GM23338 (cell line): ENCODE measurements around the gene JCHAIN.

Experiments used
- CREB1 ChIP-seq: fragments of 250-450 bp; sonication (Bioruptor Pico); IDR thresholded peaks from 2 replicates; pipeline ENCODE4 v1.5.0; 2020; ENCODE audit warnings: low read depth, mild to moderate bottlenecking, moderate library complexity
- CTCF ChIP-seq, 2 experiments: fragments of 200-600 bp in 1 of 2; sonication (generic) in 1 of 2; conservative IDR thresholded peaks; 2 replicates each; pipeline versions ENCODE4 v1.5.1 to v1.6.1; 2016 to 2017; ENCODE audit warnings: antibody characterized with exemption in 2 of 2, low read depth in 2 of 2, mild to moderate bottlenecking in 2 of 2, moderate library complexity in 1 of 2
- ETS1 ChIP-seq: IDR thresholded peaks from 2 replicates; pipeline ENCODE4 v1.6.1; 2016; ENCODE audit warnings: antibody characterized with exemption
- EZH2 ChIP-seq: fragments of 200-600 bp; sonication (generic); IDR thresholded peaks from one replicate; pipeline ENCODE4 v1.8.0; 2017; ENCODE audit warnings: antibody characterized with exemption, mild to moderate bottlenecking, low read depth; ENCODE audit not compliant: unreplicated experiment
- EZH2phosphoT487 ChIP-seq: fragments of 200-600 bp; sonication (generic); IDR thresholded peaks from one replicate; pipeline ENCODE4 v1.8.1; 2018; ENCODE audit warnings: antibody characterized with exemption; ENCODE audit not compliant: unreplicated experiment
- JUNB ChIP-seq: IDR thresholded peaks from one replicate; pipeline ENCODE4 v1.6.1; 2016; ENCODE audit warnings: antibody characterized with exemption; ENCODE audit not compliant: unreplicated experiment
- NANOG ChIP-seq: IDR thresholded peaks from 2 replicates; pipeline ENCODE4 v1.6.1; 2016; ENCODE audit warnings: antibody characterized with exemption, borderline replicate concordance
- POLR2AphosphoS5 ChIP-seq: IDR thresholded peaks from 2 replicates; pipeline ENCODE4 v1.6.1; 2016; ENCODE audit warnings: antibody characterized with exemption, low read depth
- REST ChIP-seq: IDR thresholded peaks from one replicate; pipeline ENCODE4 v1.6.1; 2018; ENCODE audit warnings: antibody characterized with exemption; ENCODE audit not compliant: unreplicated experiment
- ZNF114 ChIP-seq: fragments of 250-450 bp; sonication (Bioruptor Pico); IDR thresholded peaks from 2 replicates; pipeline ENCODE4 v1.5.0; 2020; ENCODE audit warnings: mild to moderate bottlenecking, moderate library complexity
- ZNF331 ChIP-seq: fragments of 250-450 bp; sonication (Bioruptor Pico); IDR thresholded peaks from 2 replicates; pipeline ENCODE4 v1.5.0; 2020; ENCODE audit warnings: low read depth, mild to moderate bottlenecking, moderate library complexity
- ZNF462 ChIP-seq: fragments of 250-450 bp; sonication (Bioruptor Pico); IDR thresholded peaks from 2 replicates; pipeline ENCODE4 v1.5.0; 2020; ENCODE audit warnings: mild to moderate bottlenecking, moderate library complexity

- no peak for TF ChIP-seq CTCF (conservative IDR thresholded peaks at IDR 0.05; ENCODE audit: low read depth in 2 of 2)
- no peak for TF ChIP-seq EZH2
- TF ChIP-seq EZH2phosphoT487: no peak
- no peak for TF ChIP-seq JUNB
- no peak for TF ChIP-seq POLR2AphosphoS5
- TF ChIP-seq REST: no peak
- no peak for TF ChIP-seq CREB1 (CRISPR knock-in tag)
- TF ChIP-seq ETS1: no peak
- TF ChIP-seq ZNF114: no peak
- TF ChIP-seq ZNF462: no peak
- TF ChIP-seq NANOG: no peak
- no peak for TF ChIP-seq ZNF331 (CRISPR knock-in tag)
Observed at GRCh38 chr4:70711599-70711998, 45.3 kb upstream of the JCHAIN start.
